ENCODE data around the gene LAMB2. TPM values are rescaled to one million over a fixed set of nuclear protein-coding genes. Genes with fewer than 3 reads are reported as not detected.
A peak's percentile ranks its signal among the peaks of the same experiment; 100 is the strongest.

The LAMB2 gene
- total RNA-seq, 2 donors from 2014 or later, result 0.79 TPM; not detected in 1

- no peaks in the 10 kb centered on the region for H3K27me3 Mint-ChIP-seq
- peaks cover 17% of the 10 kb centered on the region for H3K4me1 Mint-ChIP-seq
- H3K4me3 Mint-ChIP-seq, result peak within 1 kb of the TSS; percentile 91
- H3K27ac Mint-ChIP-seq, result peak within 1 kb of the TSS; percentile 93
- peak; percentile 83 for ATAC-seq (replicated peaks)
- peaks cover 33% of the 10 kb centered on the region for H3K36me3 Mint-ChIP-seq (ENCODE audit: low read depth)
- H3K9me3 Mint-ChIP-seq, result no peaks in the 10 kb centered on the region
These were observed 33.2 kb upstream of the LAMB2 start, which contains the start of gene CCDC71 for GRCh38 chr3:49165771-49166751. CCDC71 (minus strand) TSS chr3:49166331; CDS start chr3:49164208, 2,123 bp downstream.

GRCh38 chr3:49164983-49165720 is 32.3 kb upstream of the LAMB2 start:
- Mint-ChIP-seq H3K9me3 (no peaks in the 10 kb centered on the region), H3K4me3 (peak overlapping the region; percentile 91), H3K36me3 (ENCODE audit: low read depth) (peaks cover 33% of the 10 kb centered on the region), H3K4me1 (peaks cover 14% of the 10 kb centered on the region), H3K27me3 (no peaks in the 10 kb centered on the region), H3K27ac (peak overlapping the region; percentile 93)
- ATAC-seq (replicated peaks), result no peak

- Mint-ChIP-seq H3K9me3 (no peaks in the 10 kb centered on the region), H3K36me3 (ENCODE audit: low read depth) (peaks cover 33% of the 10 kb centered on the region), H3K4me1 (peaks cover 14% of the 10 kb centered on the region), H3K4me3 (peak overlapping the region; percentile 91), H3K27ac (no peak overlapping the region), H3K27me3 (no peaks in the 10 kb centered on the region)
- no peak for ATAC-seq (replicated peaks)
These were observed 30.8 kb upstream of the LAMB2 start for GRCh38 chr3:49163609-49164008.

- no peaks in the 10 kb centered on the region for H3K9me3 Mint-ChIP-seq
- ATAC-seq (replicated peaks), result no peak
- H3K36me3 Mint-ChIP-seq (ENCODE audit: low read depth), result peaks cover 33% of the 10 kb centered on the region
- peaks cover 14% of the 10 kb centered on the region for H3K4me1 Mint-ChIP-seq
- H3K4me3 Mint-ChIP-seq, result no peak overlapping the region
- H3K27ac Mint-ChIP-seq, result no peak overlapping the region
- H3K27me3 Mint-ChIP-seq, result no peaks in the 10 kb centered on the region
These were observed 30.0 kb upstream of the LAMB2 start for GRCh38 chr3:49162751-49163419.

- ATAC-seq (replicated peaks), result peak; percentile 49
- Mint-ChIP-seq H3K9me3 (no peaks in the 10 kb centered on the region), H3K4me3 (no peak overlapping the region), H3K4me1 (peaks cover 14% of the 10 kb centered on the region), H3K27ac (peak overlapping the region; percentile 54), H3K36me3 (ENCODE audit: low read depth) (peaks cover 33% of the 10 kb centered on the region), H3K27me3 (no peaks in the 10 kb centered on the region)
These were observed 29.1 kb upstream of the LAMB2 start for GRCh38 chr3:49161808-49162530.

GRCh38 chr3:49161197-49161596 is 28.3 kb upstream of the LAMB2 start:
- ATAC-seq (replicated peaks), result no peak
- peaks cover 14% of the 10 kb centered on the region for H3K4me1 Mint-ChIP-seq
- H3K36me3 Mint-ChIP-seq (ENCODE audit: low read depth), result peaks cover 33% of the 10 kb centered on the region
- no peaks in the 10 kb centered on the region for H3K27me3 Mint-ChIP-seq
- H3K4me3 Mint-ChIP-seq, result no peak overlapping the region
- no peaks in the 10 kb centered on the region for H3K9me3 Mint-ChIP-seq
- H3K27ac Mint-ChIP-seq, result no peak overlapping the region

GRCh38 chr3:49158792-49159191 is 25.9 kb upstream of the LAMB2 start:
- Mint-ChIP-seq H3K27me3 (no peaks in the 10 kb centered on the region), H3K9me3 (no peaks in the 10 kb centered on the region), H3K4me1 (peaks cover under 1% of the 10 kb centered on the region), H3K27ac (no peak overlapping the region), H3K4me3 (no peak overlapping the region), H3K36me3 (ENCODE audit: low read depth) (peaks cover 12% of the 10 kb centered on the region)
- ATAC-seq (replicated peaks), result no peak

- H3K36me3 Mint-ChIP-seq (ENCODE audit: low read depth), result peaks cover 7% of the 10 kb centered on the region
- no peaks in the 10 kb centered on the region for H3K9me3 Mint-ChIP-seq
- H3K27me3 Mint-ChIP-seq, result no peaks in the 10 kb centered on the region
- no peaks in the 10 kb centered on the region for H3K4me1 Mint-ChIP-seq
- H3K4me3 Mint-ChIP-seq, result no peak overlapping the region
- H3K27ac Mint-ChIP-seq, result no peak overlapping the region
- ATAC-seq (replicated peaks), result peak; percentile 75
These were observed 25.4 kb upstream of the LAMB2 start for GRCh38 chr3:49158103-49158709.

- H3K4me1 Mint-ChIP-seq, result no peaks in the 10 kb centered on the region
- no peak for ATAC-seq (replicated peaks)
- no peaks in the 10 kb centered on the region for H3K27me3 Mint-ChIP-seq
These were observed 24.4 kb upstream of the LAMB2 start for GRCh38 chr3:49157289-49157688.

GRCh38 chr3:49153349-49153912 is 20.6 kb upstream of the LAMB2 start:
- no peaks in the 10 kb centered on the region for H3K36me3 Mint-ChIP-seq (ENCODE audit: low read depth)
- no peak for ATAC-seq (replicated peaks)
- no peaks in the 10 kb centered on the region for H3K27me3 Mint-ChIP-seq
- H3K4me3 Mint-ChIP-seq, result no peak overlapping the region
- no peak overlapping the region for H3K27ac Mint-ChIP-seq
- no peaks in the 10 kb centered on the region for H3K9me3 Mint-ChIP-seq
- no peaks in the 10 kb centered on the region for H3K4me1 Mint-ChIP-seq

More at GRCh38 chr3:49157289-49157688, 24.4 kb upstream of the LAMB2 start:
- Mint-ChIP-seq H3K27ac (no peak overlapping the region), H3K9me3 (no peaks in the 10 kb centered on the region), H3K4me3 (no peak overlapping the region), H3K36me3 (ENCODE audit: low read depth) (no peaks in the 10 kb centered on the region)

- ATAC-seq (replicated peaks), result no peak
- no peaks in the 10 kb centered on the region for H3K4me1 Mint-ChIP-seq
- H3K27me3 Mint-ChIP-seq, result no peaks in the 10 kb centered on the region
- no peak overlapping the region for H3K4me3 Mint-ChIP-seq
- no peaks in the 10 kb centered on the region for H3K9me3 Mint-ChIP-seq
- H3K36me3 Mint-ChIP-seq (ENCODE audit: low read depth), result no peaks in the 10 kb centered on the region
- H3K27ac Mint-ChIP-seq, result no peak overlapping the region
These were observed 18.8 kb upstream of the LAMB2 start for GRCh38 chr3:49151610-49152009.

- Mint-ChIP-seq H3K9me3 (no peaks in the 10 kb centered on the region), H3K36me3 (ENCODE audit: low read depth) (no peaks in the 10 kb centered on the region), H3K4me1 (no peaks in the 10 kb centered on the region), H3K4me3 (no peak overlapping the region), H3K27ac (no peak overlapping the region), H3K27me3 (no peaks in the 10 kb centered on the region)
- no peak for ATAC-seq (replicated peaks)
These were observed 15.3 kb upstream of the LAMB2 start for GRCh38 chr3:49148159-49148558.

GRCh38 chr3:49140080-49140479 is 7.2 kb upstream of the LAMB2 start:
- H3K4me1 Mint-ChIP-seq, result no peaks in the 10 kb centered on the region
- H3K4me3 Mint-ChIP-seq, result no peak overlapping the region
- H3K36me3 Mint-ChIP-seq (ENCODE audit: low read depth), result no peaks in the 10 kb centered on the region
- H3K27me3 Mint-ChIP-seq, result peaks cover 7% of the 10 kb centered on the region
- no peak for ATAC-seq (replicated peaks)
- H3K9me3 Mint-ChIP-seq, result no peaks in the 10 kb centered on the region
- no peak overlapping the region for H3K27ac Mint-ChIP-seq
